Bronchial epithelial cell (primary cell): ENCODE results near the gene IKZF1. TPM values are rescaled to one million over a fixed set of nuclear protein-coding genes. Genes with fewer than 3 reads are reported as not detected.

Source experiments
- DNase-seq: peaks from one replicate; pipeline ENCODE4 v3.0.0-alpha.2; 2010; ENCODE audit warnings: low read depth
- FAIRE-seq: peaks from 2 replicates; lab custom pipeline; 2011; peaks lifted over from hg19 to GRCh38; lab: Jason Lieb, UNC
- H3K27me3 ChIP-seq: 2 replicates; pipeline ENCODE4 v1.5.1; 2011; ENCODE audit warnings: low read length; ENCODE audit not compliant: control insufficient read depth, insufficient read depth
- H3K36me3 ChIP-seq: 2 replicates; pipeline ENCODE4 v1.5.1; 2011; ENCODE audit warnings: low read length; ENCODE audit not compliant: control insufficient read depth, insufficient read depth
- H3K4me3 ChIP-seq: 2 replicates; pipeline ENCODE4 v1.5.1; 2011; ENCODE audit warnings: mild to moderate bottlenecking, low read depth, low read length, control low read depth
- total RNA-seq: library from RNA; depleted of rRNA; stranded (reverse); fragments of >200 nt; gene quantifications from 2 replicates; pipeline ENCODE4 v1.2.1, GENCODE V29; 2014
- TF ChIP-seq, protein P1 (sequence below): IDR thresholded peaks from 2 replicates; pipeline ENCODE4 v1.5.1; 2011; ENCODE audit warnings: mild to moderate bottlenecking, moderate library complexity, low read length, control low read depth, inconsistent platforms; ENCODE audit not compliant: insufficient read depth, severe bottlenecking

Gene IKZF1
- total RNA-seq, 1 donor from 2014 or later: not detected

DNA sequence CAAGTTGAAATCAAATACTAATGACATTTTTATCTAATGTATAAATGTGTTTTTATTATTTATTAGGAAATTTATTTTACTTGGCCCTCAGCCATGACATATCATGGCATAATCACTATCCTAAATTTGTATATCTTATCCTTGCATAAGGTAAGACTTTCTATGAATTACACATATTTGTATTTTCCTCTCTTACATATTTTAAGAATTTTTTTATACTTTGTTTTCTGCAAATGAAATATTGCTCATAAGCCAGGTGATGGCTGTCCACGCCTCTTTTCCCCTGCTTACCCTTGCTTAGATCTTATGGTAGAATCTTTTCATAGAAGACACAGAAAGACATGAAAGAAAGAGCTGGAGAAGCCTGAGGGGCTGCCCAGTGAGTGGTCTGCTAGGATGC is 48.2 kb downstream of the IKZF1 start:
- Histone ChIP-seq H3K36me3 (no peaks in the 10 kb centered on the region), H3K4me3 (no peak overlapping the region), H3K27me3 (no peaks in the 10 kb centered on the region)
- no peak for DNase-seq
- TF ChIP-seq, protein P1, sequence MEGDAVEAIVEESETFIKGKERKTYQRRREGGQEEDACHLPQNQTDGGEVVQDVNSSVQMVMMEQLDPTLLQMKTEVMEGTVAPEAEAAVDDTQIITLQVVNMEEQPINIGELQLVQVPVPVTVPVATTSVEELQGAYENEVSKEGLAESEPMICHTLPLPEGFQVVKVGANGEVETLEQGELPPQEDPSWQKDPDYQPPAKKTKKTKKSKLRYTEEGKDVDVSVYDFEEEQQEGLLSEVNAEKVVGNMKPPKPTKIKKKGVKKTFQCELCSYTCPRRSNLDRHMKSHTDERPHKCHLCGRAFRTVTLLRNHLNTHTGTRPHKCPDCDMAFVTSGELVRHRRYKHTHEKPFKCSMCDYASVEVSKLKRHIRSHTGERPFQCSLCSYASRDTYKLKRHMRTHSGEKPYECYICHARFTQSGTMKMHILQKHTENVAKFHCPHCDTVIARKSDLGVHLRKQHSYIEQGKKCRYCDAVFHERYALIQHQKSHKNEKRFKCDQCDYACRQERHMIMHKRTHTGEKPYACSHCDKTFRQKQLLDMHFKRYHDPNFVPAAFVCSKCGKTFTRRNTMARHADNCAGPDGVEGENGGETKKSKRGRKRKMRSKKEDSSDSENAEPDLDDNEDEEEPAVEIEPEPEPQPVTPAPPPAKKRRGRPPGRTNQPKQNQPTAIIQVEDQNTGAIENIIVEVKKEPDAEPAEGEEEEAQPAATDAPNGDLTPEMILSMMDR: no peak
- FAIRE-seq: no peak

DNA sequence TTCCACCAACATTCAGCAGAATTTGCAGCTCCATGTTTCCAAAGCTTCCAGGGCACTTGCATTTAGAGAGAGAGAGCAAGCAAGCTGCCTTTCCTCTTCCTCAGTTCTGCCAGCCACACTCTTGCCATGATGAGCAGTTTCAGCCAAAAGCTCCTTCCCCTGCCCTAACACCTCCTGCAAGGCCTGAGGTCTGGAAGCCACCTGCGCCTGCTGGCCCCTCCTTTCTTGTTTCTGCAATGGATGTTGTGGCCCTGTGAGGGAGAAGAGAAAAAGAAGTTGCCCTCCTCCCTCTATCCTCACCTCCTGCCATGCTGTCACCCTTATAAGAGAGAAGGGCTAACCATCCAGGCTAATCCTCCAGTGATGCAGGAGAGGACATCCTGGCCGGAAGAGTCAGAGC is 48.7 kb downstream of the IKZF1 start:
- FAIRE-seq (no peak), DNase-seq (no peak)
- Histone ChIP-seq H3K4me3 (no peak overlapping the region), H3K36me3 (no peaks in the 10 kb centered on the region), H3K27me3 (no peaks in the 10 kb centered on the region)
- TF ChIP-seq, protein P1: no peak

DNA sequence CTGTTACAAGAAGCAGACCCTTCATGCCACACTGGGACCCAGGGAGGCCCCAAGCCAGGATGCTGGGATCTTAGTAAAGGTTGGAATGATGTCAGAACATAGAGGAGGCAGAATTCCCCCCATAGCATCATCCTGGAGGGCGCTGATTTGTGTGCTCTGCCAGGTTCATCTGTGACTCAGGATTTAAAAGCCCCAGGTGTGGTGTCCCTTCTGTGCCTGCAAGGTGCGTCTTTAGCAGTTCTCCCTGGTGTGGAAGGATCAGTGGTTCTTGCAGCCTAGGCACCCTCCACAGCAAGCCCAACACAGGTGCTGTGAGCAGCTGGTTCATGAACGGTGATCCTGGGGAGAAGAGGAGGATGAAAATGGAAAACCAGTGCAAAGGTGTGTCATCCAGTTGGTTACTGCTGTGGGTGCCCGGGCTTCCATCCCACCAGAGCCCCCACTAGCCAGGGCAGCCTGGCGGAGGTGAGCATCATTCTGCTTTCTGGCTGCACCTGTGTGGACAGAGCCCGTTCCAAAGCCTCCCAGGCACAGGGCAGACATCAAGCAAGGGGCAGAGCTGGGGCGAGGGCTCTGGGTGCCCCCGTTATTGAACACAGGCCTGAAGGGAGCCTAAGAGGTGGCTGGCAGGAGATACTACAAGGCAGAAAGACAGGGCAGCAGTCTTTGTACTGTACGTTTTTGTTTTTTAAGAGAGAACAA is 49.5 kb downstream of the IKZF1 start:
- no peaks in the 10 kb centered on the region for H3K36me3 ChIP-seq
- H3K4me3 ChIP-seq: no peak overlapping the region
- DNase-seq: no peak
- TF ChIP-seq, protein P1: no peak
- H3K27me3 ChIP-seq: no peaks in the 10 kb centered on the region
- FAIRE-seq: no peak

DNA sequence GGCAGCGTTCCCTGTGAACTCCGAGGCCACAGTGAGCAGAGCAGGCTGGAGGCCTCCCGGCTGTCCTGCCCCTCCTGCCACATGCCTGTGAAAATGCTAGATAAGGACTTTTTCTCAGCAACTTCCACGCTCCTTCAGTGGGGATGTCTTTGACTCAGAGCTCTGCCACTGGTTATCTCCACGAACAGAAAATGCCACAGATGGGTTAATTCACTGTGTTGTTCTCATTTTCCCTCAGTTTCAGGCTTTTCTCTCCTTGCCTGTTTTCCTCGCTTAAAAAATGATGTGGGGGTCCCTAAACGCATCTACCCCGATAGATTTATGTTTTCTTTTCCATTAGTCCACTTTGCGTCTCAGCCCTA is 51.3 kb downstream of the IKZF1 start:
- no peak for DNase-seq
- TF ChIP-seq, protein P1: no peak
- no peaks in the 10 kb centered on the region for H3K27me3 ChIP-seq
- FAIRE-seq: no peak
- no peaks in the 10 kb centered on the region for H3K36me3 ChIP-seq
- no peak overlapping the region for H3K4me3 ChIP-seq

DNA sequence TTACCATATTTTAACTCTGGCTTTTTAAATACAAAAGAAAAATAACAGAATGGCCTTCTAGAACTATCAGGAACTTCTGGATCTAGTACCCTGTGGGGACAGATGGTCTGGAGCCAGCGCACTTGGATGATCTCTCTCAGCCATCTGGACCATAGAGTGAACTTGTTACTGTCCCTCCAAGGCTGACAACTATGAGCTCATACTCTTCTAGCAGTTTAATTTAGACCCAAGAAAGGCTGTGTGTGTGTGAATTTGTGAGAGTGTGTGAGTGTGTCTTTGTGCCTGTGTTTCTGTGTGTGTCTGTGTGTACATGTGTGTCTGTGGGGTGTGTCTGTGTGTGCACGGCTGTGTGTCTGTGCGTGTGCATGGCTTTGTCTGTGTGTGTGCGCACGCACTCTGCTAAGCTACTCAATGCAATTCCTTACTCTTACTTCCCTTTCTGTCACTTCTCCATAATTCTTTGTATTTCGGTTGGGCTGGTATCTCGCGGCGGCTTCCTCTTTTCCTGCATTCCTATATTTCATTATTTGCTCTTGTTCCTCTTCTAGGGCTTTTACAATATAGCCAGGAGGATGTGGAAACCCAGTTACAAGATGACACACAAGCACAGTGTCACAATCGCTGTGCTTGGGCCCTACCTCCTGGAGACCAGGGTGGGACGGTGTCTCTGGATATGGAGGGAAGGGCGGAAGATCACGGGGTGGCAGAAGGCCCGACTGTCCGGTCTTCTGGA is 51.9 kb downstream of the IKZF1 start:
- DNase-seq: no peak
- no peaks in the 10 kb centered on the region for H3K27me3 ChIP-seq
- H3K36me3 ChIP-seq: no peaks in the 10 kb centered on the region
- no peak overlapping the region for H3K4me3 ChIP-seq
- TF ChIP-seq, protein P1: no peak
- FAIRE-seq: no peak
